Left ventricle myocardium inferior (tissue), 1 donor: ENCODE measurements around the gene NFAM1. TPM values are rescaled to one million over a fixed set of nuclear protein-coding genes. Genes with fewer than 3 reads are reported as not detected.

Experiments used
- DNase-seq: peaks from one replicate; pipeline ENCODE4 v3.0.0-alpha.2; 2020
- H3K27ac ChIP-seq: fragments of 200-600 bp; replicated peaks from 2 replicates; pipeline ENCODE4 v1.8.0; 2021
- H3K27me3 ChIP-seq: fragments of 200-600 bp; 2 replicates; pipeline ENCODE4 v1.8.0; 2021; ENCODE audit warnings: low read depth
- H3K36me3 ChIP-seq: fragments of 200-600 bp; 2 replicates; pipeline ENCODE4 v1.8.0; 2021
- H3K4me1 ChIP-seq: fragments of 200-600 bp; 2 replicates; pipeline ENCODE4 v1.8.0; 2021
- H3K4me3 ChIP-seq: fragments of 200-600 bp; 2 replicates; pipeline ENCODE4 v1.8.0; 2021; ENCODE audit warnings: mild to moderate bottlenecking, moderate library complexity
- H3K9me3 ChIP-seq: fragments of 200-600 bp; replicated peaks from 2 replicates; pipeline ENCODE4 v1.8.0; 2021
- CTCF ChIP-seq: fragments of 200-600 bp; IDR thresholded peaks from 2 replicates; pipeline ENCODE4 v1.8.0; 2021; ENCODE audit warnings: antibody characterized with exemption, mild to moderate bottlenecking, borderline replicate concordance
- intact Hi-C: fragments of 100-400 bp; cut with micrococcal nuclease; formaldehyde crosslinking; loops from one replicate; pipeline ENCODE4 v1.11.0; 2022
- total RNA-seq: library from RNA; stranded (reverse); fragmentation: NEBNext Ultra II Directional; extraction: Animal tissue kit (Norgen Biotek cat#: 25700); gene quantifications from one replicate; pipeline ENCODE4 v1.2.1, GENCODE V29; 2021
- donor health status: DM: no; HTN: yes; CAD: no; lungs with severe emphysema.

Gene NFAM1
- total RNA-seq, 1 donor from 2014 or later = 1.2 TPM

- Histone ChIP-seq H3K9me3 (no peaks in the 10 kb centered on the region), H3K4me3 (no peak overlapping the region), H3K27ac (no peak overlapping the region), H3K4me1 (no peaks in the 10 kb centered on the region), H3K27me3 (peaks cover 72% of the 10 kb centered on the region), H3K36me3 (no peaks in the 10 kb centered on the region)
- DNase-seq = no peak
- intact Hi-C loops = no loop called here
- no peak for TF ChIP-seq CTCF
These were observed 27.9 kb downstream of the NFAM1 start for GRCh38 chr22:42404266-42404665.

GRCh38 chr22:42401535-42402334, 30.5 kb downstream of the NFAM1 start:
- no peak overlapping the region for H3K4me3 ChIP-seq
- no peak for DNase-seq
- H3K27ac ChIP-seq = no peak overlapping the region
- no peaks in the 10 kb centered on the region for H3K36me3 ChIP-seq
- H3K27me3 ChIP-seq = peaks cover 68% of the 10 kb centered on the region
- H3K9me3 ChIP-seq = no peaks in the 10 kb centered on the region
- no peaks in the 10 kb centered on the region for H3K4me1 ChIP-seq
- intact Hi-C loops = no loop called here
- no peak for TF ChIP-seq CTCF

GRCh38 chr22:42400811-42401534, 31.2 kb downstream of the NFAM1 start:
- no peak for DNase-seq
- peaks cover 63% of the 10 kb centered on the region for H3K27me3 ChIP-seq
- no peak overlapping the region for H3K27ac ChIP-seq
- no peaks in the 10 kb centered on the region for H3K36me3 ChIP-seq
- no peak for TF ChIP-seq CTCF
- intact Hi-C loops = no loop called here
- no peak overlapping the region for H3K4me3 ChIP-seq
- no peaks in the 10 kb centered on the region for H3K9me3 ChIP-seq
- H3K4me1 ChIP-seq = no peaks in the 10 kb centered on the region

- H3K4me3 ChIP-seq = no peak overlapping the region
- no peaks in the 10 kb centered on the region for H3K36me3 ChIP-seq
- H3K27ac ChIP-seq = no peak overlapping the region
- DNase-seq = peak; percentile 27
- intact Hi-C loops = no loop called here
- no peak for TF ChIP-seq CTCF
- peaks cover 49% of the 10 kb centered on the region for H3K27me3 ChIP-seq
- H3K9me3 ChIP-seq = no peaks in the 10 kb centered on the region
- no peaks in the 10 kb centered on the region for H3K4me1 ChIP-seq
These were observed 32.6 kb downstream of the NFAM1 start for GRCh38 chr22:42399315-42400271.
